Suprapubic skin (tissue), 3 donors: ENCODE results near the gene BAIAP2L1.

ENCODE experiments used
- POLR2A ChIP-seq, 2 donors: fragments of 450-650 bp; IDR thresholded peaks; one replicate each; pipeline ENCODE4 v1.6.1; 2017; ENCODE audit warnings: antibody characterized with exemption in 2 of 2, mild to moderate bottlenecking in 2 of 2, moderate library complexity in 2 of 2
- TF ChIP-seq, protein P1 (sequence below), 2 donors: fragments of 200-600 bp in 1 of 2; fragments of 450-650 bp in 1 of 2; sonication (generic) in 1 of 2; IDR thresholded peaks; one replicate each; pipeline ENCODE4 v1.5.1; 2016 to 2019; ENCODE audit warnings: antibody characterized with exemption in 2 of 2, mild to moderate bottlenecking in 1 of 2, moderate library complexity in 1 of 2

DNA sequence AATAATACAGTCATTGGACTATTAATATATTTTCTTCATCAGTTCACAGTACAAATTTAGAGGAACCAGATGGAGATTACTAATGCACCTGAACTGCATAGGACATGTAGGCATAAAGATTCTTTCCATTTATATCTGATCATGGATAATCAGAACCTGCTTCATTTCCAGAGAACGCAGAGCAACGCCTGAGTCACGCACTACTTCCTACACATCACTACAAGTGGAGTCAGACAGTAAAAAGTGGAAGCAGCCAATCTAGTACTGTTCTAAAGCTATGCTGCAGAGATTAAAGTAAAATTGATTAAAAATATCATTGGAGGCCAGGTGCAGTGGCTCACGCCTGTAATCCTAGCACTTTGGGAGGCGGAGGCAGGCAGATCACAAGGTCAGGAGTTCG, 76.1 kb downstream of the BAIAP2L1 start:
- TF ChIP-seq, protein P1, sequence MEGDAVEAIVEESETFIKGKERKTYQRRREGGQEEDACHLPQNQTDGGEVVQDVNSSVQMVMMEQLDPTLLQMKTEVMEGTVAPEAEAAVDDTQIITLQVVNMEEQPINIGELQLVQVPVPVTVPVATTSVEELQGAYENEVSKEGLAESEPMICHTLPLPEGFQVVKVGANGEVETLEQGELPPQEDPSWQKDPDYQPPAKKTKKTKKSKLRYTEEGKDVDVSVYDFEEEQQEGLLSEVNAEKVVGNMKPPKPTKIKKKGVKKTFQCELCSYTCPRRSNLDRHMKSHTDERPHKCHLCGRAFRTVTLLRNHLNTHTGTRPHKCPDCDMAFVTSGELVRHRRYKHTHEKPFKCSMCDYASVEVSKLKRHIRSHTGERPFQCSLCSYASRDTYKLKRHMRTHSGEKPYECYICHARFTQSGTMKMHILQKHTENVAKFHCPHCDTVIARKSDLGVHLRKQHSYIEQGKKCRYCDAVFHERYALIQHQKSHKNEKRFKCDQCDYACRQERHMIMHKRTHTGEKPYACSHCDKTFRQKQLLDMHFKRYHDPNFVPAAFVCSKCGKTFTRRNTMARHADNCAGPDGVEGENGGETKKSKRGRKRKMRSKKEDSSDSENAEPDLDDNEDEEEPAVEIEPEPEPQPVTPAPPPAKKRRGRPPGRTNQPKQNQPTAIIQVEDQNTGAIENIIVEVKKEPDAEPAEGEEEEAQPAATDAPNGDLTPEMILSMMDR (IDR thresholded peaks at IDR 0.05) = no peak
- no peak for TF ChIP-seq POLR2A (IDR thresholded peaks at IDR 0.05)
